HepG2 (cell line): ENCODE measurements around the gene ENTPD1. TPM values are rescaled to one million over a fixed set of nuclear protein-coding genes. Genes with fewer than 3 reads are reported as not detected.

Experiments
- ARNT2 ChIP-seq: sonication (generic); formaldehyde crosslinking; IDR thresholded peaks from 2 replicates; pipeline ENCODE4 v1.8.0; 2022; ENCODE audit warnings: mild to moderate bottlenecking, low read depth, missing genetic modification reagents, moderate library complexity
- CTCF ChIP-seq: sonication (generic); formaldehyde crosslinking; IDR thresholded peaks from 2 replicates; pipeline ENCODE4 v1.5.0; 2020; ENCODE audit warnings: mild to moderate bottlenecking, missing genetic modification reagents, moderate library complexity
- ETV5 ChIP-seq: IDR thresholded peaks from 2 replicates; pipeline ENCODE4 v1.6.1; 2018; ENCODE audit warnings: missing biosample characterization, missing genetic modification reagents, inconsistent platforms, borderline replicate concordance
- HBP1 ChIP-seq: IDR thresholded peaks from 2 replicates; pipeline ENCODE4 v1.6.1; 2016; ENCODE audit warnings: low read depth, control low read depth
- HDAC1 ChIP-seq: sonication (generic); formaldehyde crosslinking; IDR thresholded peaks from 2 replicates; pipeline ENCODE4 v1.5.1; 2020; ENCODE audit warnings: mild to moderate bottlenecking, missing genetic modification reagents
- HOXA9 ChIP-seq: sonication (generic); formaldehyde crosslinking; IDR thresholded peaks from 2 replicates; pipeline ENCODE4 v1.8.1; 2022; ENCODE audit warnings: missing genetic modification reagents, mild to moderate bottlenecking, moderate library complexity, borderline replicate concordance
- KDM4B ChIP-seq: sonication (generic); formaldehyde crosslinking; IDR thresholded peaks from 2 replicates; pipeline ENCODE4 v1.4.0; 2020; ENCODE audit warnings: missing genetic modification reagents
- KLF16 ChIP-seq, 2 experiments: sonication (generic) in 1 of 2; formaldehyde crosslinking in 1 of 2; IDR thresholded peaks; 2 replicates each; pipeline versions ENCODE4 v1.6.1 to v1.8.0; 2016 to 2023; ENCODE audit warnings: missing genetic modification reagents in 2 of 2, missing compliant biosample characterization in 1 of 2
- LBX2 ChIP-seq: sonication (generic); formaldehyde crosslinking; IDR thresholded peaks from 2 replicates; pipeline ENCODE4 v1.5.0; 2020; ENCODE audit warnings: missing genetic modification reagents, mild to moderate bottlenecking, borderline replicate concordance
- MAX ChIP-seq: IDR thresholded peaks from 2 replicates; pipeline ENCODE4 v1.6.1; 2012; ENCODE audit warnings: inconsistent platforms
- MTERF4 ChIP-seq: sonication (generic); formaldehyde crosslinking; IDR thresholded peaks from 2 replicates; pipeline ENCODE4 v1.8.0; 2023; ENCODE audit warnings: mild to moderate bottlenecking, missing genetic modification reagents
- REL ChIP-seq: sonication (generic); formaldehyde crosslinking; conservative IDR thresholded peaks from 2 replicates; pipeline ENCODE4 v1.8.0; 2022; ENCODE audit warnings: mild to moderate bottlenecking, missing genetic modification reagents, moderate library complexity
- SAP130 ChIP-seq: IDR thresholded peaks from 2 replicates; pipeline ENCODE4 v1.6.1; 2016; ENCODE audit warnings: low read depth
- SNAPC2 ChIP-seq: sonication (generic); formaldehyde crosslinking; IDR thresholded peaks from 2 replicates; pipeline ENCODE4 v1.8.1; 2022; ENCODE audit warnings: mild to moderate bottlenecking, missing genetic modification reagents
- TEAD3 ChIP-seq: optimal IDR thresholded peaks from 2 replicates; pipeline ENCODE3; 2016; ENCODE audit warnings: borderline replicate concordance
- THAP11 ChIP-seq: IDR thresholded peaks from 2 replicates; pipeline ENCODE4 v1.6.1; 2016; ENCODE audit warnings: missing biosample characterization, missing genetic modification reagents
- TP53 ChIP-seq: sonication (generic); formaldehyde crosslinking; conservative IDR thresholded peaks from 2 replicates; pipeline ENCODE4 v1.4.0; 2020; ENCODE audit warnings: missing genetic modification reagents
- ZBTB33 ChIP-seq: sonication (generic); formaldehyde crosslinking; IDR thresholded peaks from 2 replicates; pipeline ENCODE4 v1.4.0; 2020; ENCODE audit warnings: missing genetic modification reagents
- ZGPAT ChIP-seq: IDR thresholded peaks from 2 replicates; pipeline ENCODE4 v1.6.1; 2016; ENCODE audit warnings: mild to moderate bottlenecking
- ZNF451 ChIP-seq: sonication (generic); formaldehyde crosslinking; IDR thresholded peaks from 2 replicates; pipeline ENCODE4 v1.5.0; 2020; ENCODE audit warnings: mild to moderate bottlenecking, missing genetic modification reagents
- ZNF644 ChIP-seq: IDR thresholded peaks from 2 replicates; pipeline ENCODE4 v1.6.1; 2016; ENCODE audit warnings: low read depth
- polyA plus RNA-seq, 8 experiments: library from polyadenylated mRNA; depleted of rRNA in 3 of 8; stranded (reverse) in 7 of 8; unstranded in 1 of 8; fragments of >200 nt; fragmentation: Illumina TruSeq in 4 of 8; extraction: Trizol in 4 of 8; gene quantifications; 2 replicates each; pipeline versions ENCODE4 v1.2.1 to v1.2.3, GENCODE V29; 2011 to 2016; ENCODE audit warnings: low read depth in 4 of 8, missing spikeins in 1 of 8, mixed read lengths in 1 of 8; ENCODE audit not compliant: insufficient read depth in 1 of 8
- total RNA-seq, 5 experiments: library from RNA; depleted of rRNA; stranded (reverse); fragments of >200 nt; fragmentation: Illumina TruSeq; extraction: Trizol; gene quantifications; 2 replicates each; pipeline ENCODE4 v1.2.3, GENCODE V29; 2016; ENCODE audit warnings: low read depth in 1 of 5

Gene ENTPD1
- total and polyA plus RNA-seq, 2 of the 13 experiments (the other 11 are each of a cell fraction or from before 2014, with no cell fraction given) = 0.07 TPM

GRCh38 chr10:95864906-95865813 is 109.2 kb downstream of the ENTPD1 start (continued):
- TF ChIP-seq ZBTB33 (CRISPR knock-in tag) = 0 out of 2 replicates have a peak, but pooled peaks have one; percentile 8
- peak; percentile 33 for TF ChIP-seq THAP11 (CRISPR knock-in tag)
- no peak for TF ChIP-seq SNAPC2
- TF ChIP-seq MTERF4 = no peak
- TF ChIP-seq ETV5 (CRISPR knock-in tag) = peak; percentile 58; the same call in 1 of the 2 replicates
- TF ChIP-seq REL (CRISPR knock-in tag) = no peak
- no peak; the same call in 1 of the 2 replicates for TF ChIP-seq MAX
- TF ChIP-seq HBP1 = no peak
- TF ChIP-seq KDM4B (CRISPR knock-in tag) = no peak
- no peak for TF ChIP-seq ZNF451
- 0 out of 4 replicates have a peak, but pooled peaks of 1 of the 2 experiments have one; percentile 35 for TF ChIP-seq KLF16 (CRISPR knock-in tag; IDR thresholded peaks at IDR 0.05)
- no peak for TF ChIP-seq HDAC1 (CRISPR knock-in tag)
- peak; percentile 86 for TF ChIP-seq CTCF (CRISPR knock-in tag)
- no peak for TF ChIP-seq HOXA9 (CRISPR knock-in tag)
- no peak for TF ChIP-seq LBX2 (CRISPR knock-in tag)
- no peak for TF ChIP-seq ZNF644 (CRISPR knock-in tag)
- TF ChIP-seq SAP130 (CRISPR knock-in tag) = 0 out of 2 replicates have a peak, but pooled peaks have one; percentile 25
- peak; percentile 44 for TF ChIP-seq TEAD3
- no peak for TF ChIP-seq ARNT2 (CRISPR knock-in tag)
- no peak for TF ChIP-seq TP53
- TF ChIP-seq ZGPAT (CRISPR knock-in tag) = no peak
